HL-60/S4 treated with phorbol 12-myristate 13-acetate at 8.2 ng/mL for 4 days and 3 days (cell line): ENCODE results near the gene MEGF10.

Source experiments
- in situ Hi-C: fragments of 300-500 bp; cut with MboI; formaldehyde crosslinking; loops from 2 replicates; pipeline ENCODE4 v1.15.0; 2022; ENCODE audit warnings: low sequenced_read_pairs

The MEGF10 gene

GRCh38 chr5:127321465-127321864 is 30.9 kb downstream of the MEGF10 start:
- in situ Hi-C loops = loop anchor here (25.0 kb wide), 1 partner anchor 659 kb away; no protein-coding TSS in a partner anchor

- in situ Hi-C loops = loop anchor here (25.0 kb wide), 1 partner anchor 660 kb away; no protein-coding TSS in a partner anchor
These were observed 31.8 kb downstream of the MEGF10 start for GRCh38 chr5:127322403-127322802.

GRCh38 chr5:127324756-127325155 is 34.2 kb downstream of the MEGF10 start:
- in situ Hi-C loops = loop anchor here (25.0 kb wide), 1 partner anchor 662 kb away; no protein-coding TSS in a partner anchor

- in situ Hi-C loops = no loop called here
These were observed 35.8 kb downstream of the MEGF10 start for GRCh38 chr5:127326431-127326830.

- in situ Hi-C loops = no loop called here
These were observed 36.6 kb downstream of the MEGF10 start for GRCh38 chr5:127326976-127327755.

- in situ Hi-C loops = no loop called here
These were observed 39.5 kb downstream of the MEGF10 start for GRCh38 chr5:127330116-127330515.

- in situ Hi-C loops = no loop called here
These were observed 41.5 kb downstream of the MEGF10 start for GRCh38 chr5:127331890-127332649.

- in situ Hi-C loops = no loop called here
These were observed 42.9 kb downstream of the MEGF10 start for GRCh38 chr5:127333483-127333882.

- in situ Hi-C loops = no loop called here
These were observed 44.8 kb downstream of the MEGF10 start for GRCh38 chr5:127335381-127335780.

- in situ Hi-C loops = no loop called here
These were observed 47.3 kb downstream of the MEGF10 start for GRCh38 chr5:127337876-127338275.

GRCh38 chr5:127338501-127338900 is 47.9 kb downstream of the MEGF10 start:
- in situ Hi-C loops = no loop called here

- in situ Hi-C loops = no loop called here
These were observed 50.0 kb downstream of the MEGF10 start for GRCh38 chr5:127340606-127341005.

- in situ Hi-C loops = no loop called here
These were observed 51.8 kb downstream of the MEGF10 start for GRCh38 chr5:127342364-127342763.

- in situ Hi-C loops = no loop called here
These were observed 52.7 kb downstream of the MEGF10 start for GRCh38 chr5:127343313-127343712.

GRCh38 chr5:127343866-127344265 is 53.3 kb downstream of the MEGF10 start:
- in situ Hi-C loops = no loop called here

- in situ Hi-C loops = no loop called here
These were observed 54.3 kb downstream of the MEGF10 start for GRCh38 chr5:127344931-127345330.

- in situ Hi-C loops = no loop called here
These were observed 60.8 kb downstream of the MEGF10 start for GRCh38 chr5:127351418-127351817.

GRCh38 chr5:127352068-127352467 is 61.5 kb downstream of the MEGF10 start:
- in situ Hi-C loops = no loop called here

- in situ Hi-C loops = no loop called here
These were observed 62.7 kb downstream of the MEGF10 start for GRCh38 chr5:127353327-127353726.

- in situ Hi-C loops = no loop called here
These were observed 63.2 kb downstream of the MEGF10 start for GRCh38 chr5:127353796-127354195.

GRCh38 chr5:127355337-127355736 is 64.7 kb downstream of the MEGF10 start:
- in situ Hi-C loops = no loop called here

GRCh38 chr5:127358284-127358683 is 67.7 kb downstream of the MEGF10 start:
- in situ Hi-C loops = no loop called here
